HFFc6 (cell line): ENCODE measurements around the gene MTERF4. TPM values are rescaled to one million over a fixed set of nuclear protein-coding genes. Genes with fewer than 3 reads are reported as not detected.

Source experiments
- DNase-seq: peaks from one replicate; pipeline ENCODE4 v3.0.0-alpha.2; 2018
- H3K27ac Mint-ChIP-seq: 2 replicates; pipeline ENCODE4 v1.8.0; 2020; ENCODE audit warnings: mild to moderate bottlenecking, mixed read lengths
- H3K27me3 Mint-ChIP-seq: 2 replicates; pipeline ENCODE4 v1.8.0; 2021; ENCODE audit warnings: mild to moderate bottlenecking, moderate library complexity, mixed read lengths; ENCODE audit not compliant: insufficient read depth
- H3K36me3 Mint-ChIP-seq: 2 replicates; pipeline ENCODE4 v1.8.0; 2021; ENCODE audit warnings: low read depth, mixed read lengths
- H3K4me1 Mint-ChIP-seq: 2 replicates; pipeline ENCODE4 v1.8.0; 2020; ENCODE audit warnings: low read depth, mixed read lengths
- H3K4me3 Mint-ChIP-seq: 2 replicates; pipeline ENCODE4 v1.8.0; 2020; ENCODE audit warnings: mild to moderate bottlenecking, moderate library complexity, mixed read lengths
- H3K9me3 Mint-ChIP-seq: 2 replicates; pipeline ENCODE4 v1.8.0; 2020; ENCODE audit warnings: mild to moderate bottlenecking, mixed read lengths
- CTCF ChIP-seq: fragments of 200-600 bp; sonication (generic); IDR thresholded peaks from 2 replicates; pipeline ENCODE4 v1.5.0; 2021; ENCODE audit warnings: antibody characterized with exemption, mild to moderate bottlenecking
- total RNA-seq, 6 experiments: library from RNA; stranded (reverse); fragmentation: NEBNext Ultra II Directional; extraction: Animal tissue kit (Norgen Biotek cat#: 25700); gene quantifications; 2 replicates in 1 of 6; 3 replicates in 5 of 6; pipeline ENCODE4 v1.2.3, GENCODE V29; 2021

The MTERF4 gene
- total RNA-seq, 6 experiments from 2014 or later: 17.2 to 20.6 (median 17.9) TPM

GRCh38 chr2:241051578-241052487, 50.3 kb downstream of the MTERF4 start:
- TF ChIP-seq CTCF: no peak
- Mint-ChIP-seq H3K27me3 (no peaks in the 10 kb centered on the region; the same call in 1 of the 2 replicates), H3K9me3 (no peaks in the 10 kb centered on the region), H3K36me3 (no peaks in the 10 kb centered on the region), H3K4me3 (no peak overlapping the region), H3K4me1 (no peaks in the 10 kb centered on the region), H3K27ac (no peak overlapping the region)
- no peak for DNase-seq

GRCh38 chr2:241050624-241051577, 51.2 kb downstream of the MTERF4 start:
- no peaks in the 10 kb centered on the region for H3K36me3 Mint-ChIP-seq
- H3K4me3 Mint-ChIP-seq: no peak overlapping the region
- no peak overlapping the region for H3K27ac Mint-ChIP-seq
- H3K4me1 Mint-ChIP-seq: no peaks in the 10 kb centered on the region
- H3K27me3 Mint-ChIP-seq: no peaks in the 10 kb centered on the region; the same call in 1 of the 2 replicates
- no peak for TF ChIP-seq CTCF
- no peaks in the 10 kb centered on the region for H3K9me3 Mint-ChIP-seq
- DNase-seq: no peak

GRCh38 chr2:241049739-241050623, 52.1 kb downstream of the MTERF4 start:
- Mint-ChIP-seq H3K4me1 (no peaks in the 10 kb centered on the region), H3K27ac (no peak overlapping the region), H3K36me3 (no peaks in the 10 kb centered on the region), H3K9me3 (peaks cover 3% of the 10 kb centered on the region), H3K4me3 (no peak overlapping the region), H3K27me3 (no peaks in the 10 kb centered on the region; the same call in 1 of the 2 replicates)
- no peak for DNase-seq
- TF ChIP-seq CTCF: no peak

GRCh38 chr2:241048949-241049343, 53.1 kb downstream of the MTERF4 start:
- Mint-ChIP-seq H3K9me3 (peaks cover 6% of the 10 kb centered on the region), H3K4me3 (no peak overlapping the region), H3K4me1 (no peaks in the 10 kb centered on the region), H3K36me3 (no peaks in the 10 kb centered on the region), H3K27ac (no peak overlapping the region), H3K27me3 (no peaks in the 10 kb centered on the region; the same call in none of the 2 replicates)
- no peak for DNase-seq
- TF ChIP-seq CTCF: no peak
